ENCODE measurements around the gene C11orf52.

- TF ChIP-seq, protein P1, sequence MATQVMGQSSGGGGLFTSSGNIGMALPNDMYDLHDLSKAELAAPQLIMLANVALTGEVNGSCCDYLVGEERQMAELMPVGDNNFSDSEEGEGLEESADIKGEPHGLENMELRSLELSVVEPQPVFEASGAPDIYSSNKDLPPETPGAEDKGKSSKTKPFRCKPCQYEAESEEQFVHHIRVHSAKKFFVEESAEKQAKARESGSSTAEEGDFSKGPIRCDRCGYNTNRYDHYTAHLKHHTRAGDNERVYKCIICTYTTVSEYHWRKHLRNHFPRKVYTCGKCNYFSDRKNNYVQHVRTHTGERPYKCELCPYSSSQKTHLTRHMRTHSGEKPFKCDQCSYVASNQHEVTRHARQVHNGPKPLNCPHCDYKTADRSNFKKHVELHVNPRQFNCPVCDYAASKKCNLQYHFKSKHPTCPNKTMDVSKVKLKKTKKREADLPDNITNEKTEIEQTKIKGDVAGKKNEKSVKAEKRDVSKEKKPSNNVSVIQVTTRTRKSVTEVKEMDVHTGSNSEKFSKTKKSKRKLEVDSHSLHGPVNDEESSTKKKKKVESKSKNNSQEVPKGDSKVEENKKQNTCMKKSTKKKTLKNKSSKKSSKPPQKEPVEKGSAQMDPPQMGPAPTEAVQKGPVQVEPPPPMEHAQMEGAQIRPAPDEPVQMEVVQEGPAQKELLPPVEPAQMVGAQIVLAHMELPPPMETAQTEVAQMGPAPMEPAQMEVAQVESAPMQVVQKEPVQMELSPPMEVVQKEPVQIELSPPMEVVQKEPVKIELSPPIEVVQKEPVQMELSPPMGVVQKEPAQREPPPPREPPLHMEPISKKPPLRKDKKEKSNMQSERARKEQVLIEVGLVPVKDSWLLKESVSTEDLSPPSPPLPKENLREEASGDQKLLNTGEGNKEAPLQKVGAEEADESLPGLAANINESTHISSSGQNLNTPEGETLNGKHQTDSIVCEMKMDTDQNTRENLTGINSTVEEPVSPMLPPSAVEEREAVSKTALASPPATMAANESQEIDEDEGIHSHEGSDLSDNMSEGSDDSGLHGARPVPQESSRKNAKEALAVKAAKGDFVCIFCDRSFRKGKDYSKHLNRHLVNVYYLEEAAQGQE (tag by site-specific recombination; IDR thresholded peaks at IDR 0.05) = no peak
- TF ChIP-seq, protein P2, sequence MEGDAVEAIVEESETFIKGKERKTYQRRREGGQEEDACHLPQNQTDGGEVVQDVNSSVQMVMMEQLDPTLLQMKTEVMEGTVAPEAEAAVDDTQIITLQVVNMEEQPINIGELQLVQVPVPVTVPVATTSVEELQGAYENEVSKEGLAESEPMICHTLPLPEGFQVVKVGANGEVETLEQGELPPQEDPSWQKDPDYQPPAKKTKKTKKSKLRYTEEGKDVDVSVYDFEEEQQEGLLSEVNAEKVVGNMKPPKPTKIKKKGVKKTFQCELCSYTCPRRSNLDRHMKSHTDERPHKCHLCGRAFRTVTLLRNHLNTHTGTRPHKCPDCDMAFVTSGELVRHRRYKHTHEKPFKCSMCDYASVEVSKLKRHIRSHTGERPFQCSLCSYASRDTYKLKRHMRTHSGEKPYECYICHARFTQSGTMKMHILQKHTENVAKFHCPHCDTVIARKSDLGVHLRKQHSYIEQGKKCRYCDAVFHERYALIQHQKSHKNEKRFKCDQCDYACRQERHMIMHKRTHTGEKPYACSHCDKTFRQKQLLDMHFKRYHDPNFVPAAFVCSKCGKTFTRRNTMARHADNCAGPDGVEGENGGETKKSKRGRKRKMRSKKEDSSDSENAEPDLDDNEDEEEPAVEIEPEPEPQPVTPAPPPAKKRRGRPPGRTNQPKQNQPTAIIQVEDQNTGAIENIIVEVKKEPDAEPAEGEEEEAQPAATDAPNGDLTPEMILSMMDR (tag by site-specific recombination; IDR thresholded peaks at IDR 0.05) = no peak
- TF ChIP-seq SP7 (tag by site-specific recombination; IDR thresholded peaks at IDR 0.05) (no peak), ZNF416 (tag by site-specific recombination; IDR thresholded peaks at IDR 0.05) (no peak), AEBP2 (tag by site-specific recombination; IDR thresholded peaks at IDR 0.05; ENCODE audit: borderline replicate concordance) (no peak), RBAK (tag by site-specific recombination; IDR thresholded peaks at IDR 0.05) (no peak), ZNF350 (tag by site-specific recombination; IDR thresholded peaks at IDR 0.05) (no peak), ZNF660 (tag by site-specific recombination; IDR thresholded peaks at IDR 0.05) (no peak), KLF10 (tag by site-specific recombination; IDR thresholded peaks at IDR 0.05) (no peak)
Measured at GRCh38 chr11:111944651-111945051, 25.9 kb downstream of the C11orf52 start.

All from HEK293 (cell line).